ENCODE data around the gene THUMPD3. TPM values are rescaled to one million over a fixed set of nuclear protein-coding genes. Genes with fewer than 3 reads are reported as not detected.

The THUMPD3 gene
- total and polyA plus RNA-seq, 9 of the 15 experiments (the other 6 are each of a cell fraction or from before 2014, with no cell fraction given) = 58.3 to 132 (median 113) TPM

DNA sequence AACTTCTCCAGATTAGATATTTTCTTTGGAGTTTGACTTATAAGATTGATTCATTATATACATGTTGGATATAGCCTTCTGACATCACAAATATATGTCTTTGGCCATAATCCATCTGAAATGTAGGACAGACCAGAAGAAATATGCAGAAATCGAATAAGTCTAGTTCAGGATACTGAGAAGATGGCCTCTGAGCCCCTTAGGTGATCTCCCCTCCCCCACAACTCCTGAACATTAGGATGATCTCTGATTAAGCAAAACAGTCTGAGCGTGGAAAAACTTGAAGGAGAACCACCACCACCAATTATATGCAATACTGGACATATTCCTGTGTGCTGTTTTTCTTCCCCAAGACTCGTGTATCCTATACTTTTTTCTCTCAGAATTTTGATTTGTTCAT, 37.8 kb downstream of the THUMPD3 start (continued):
- TF ChIP-seq, protein P1, sequence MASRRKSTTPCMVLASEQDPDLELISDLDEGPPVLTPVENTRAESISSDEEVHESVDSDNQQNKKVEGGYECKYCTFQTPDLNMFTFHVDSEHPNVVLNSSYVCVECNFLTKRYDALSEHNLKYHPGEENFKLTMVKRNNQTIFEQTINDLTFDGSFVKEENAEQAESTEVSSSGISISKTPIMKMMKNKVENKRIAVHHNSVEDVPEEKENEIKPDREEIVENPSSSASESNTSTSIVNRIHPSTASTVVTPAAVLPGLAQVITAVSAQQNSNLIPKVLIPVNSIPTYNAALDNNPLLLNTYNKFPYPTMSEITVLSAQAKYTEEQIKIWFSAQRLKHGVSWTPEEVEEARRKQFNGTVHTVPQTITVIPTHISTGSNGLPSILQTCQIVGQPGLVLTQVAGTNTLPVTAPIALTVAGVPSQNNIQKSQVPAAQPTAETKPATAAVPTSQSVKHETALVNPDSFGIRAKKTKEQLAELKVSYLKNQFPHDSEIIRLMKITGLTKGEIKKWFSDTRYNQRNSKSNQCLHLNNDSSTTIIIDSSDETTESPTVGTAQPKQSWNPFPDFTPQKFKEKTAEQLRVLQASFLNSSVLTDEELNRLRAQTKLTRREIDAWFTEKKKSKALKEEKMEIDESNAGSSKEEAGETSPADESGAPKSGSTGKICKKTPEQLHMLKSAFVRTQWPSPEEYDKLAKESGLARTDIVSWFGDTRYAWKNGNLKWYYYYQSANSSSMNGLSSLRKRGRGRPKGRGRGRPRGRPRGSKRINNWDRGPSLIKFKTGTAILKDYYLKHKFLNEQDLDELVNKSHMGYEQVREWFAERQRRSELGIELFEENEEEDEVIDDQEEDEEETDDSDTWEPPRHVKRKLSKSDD (conservative IDR thresholded peaks at IDR 0.05; ENCODE audit: low read length) = no peak
- TF ChIP-seq ZNF507 (tag; conservative IDR thresholded peaks at IDR 0.05) = no peak
- no peak for TF ChIP-seq HEY1 (CRISPR knock-in tag; IDR thresholded peaks at IDR 0.05; ENCODE audit: borderline replicate concordance)
- no peak for TF ChIP-seq FOXJ2 (tag; IDR thresholded peaks at IDR 0.05)
- no peak for TF ChIP-seq SAFB2 (IDR thresholded peaks at IDR 0.05; ENCODE audit: borderline replicate concordance, low read depth, low read length, severe bottlenecking)
- no peak for TF ChIP-seq KDM4B (IDR thresholded peaks at IDR 0.05; ENCODE audit: borderline replicate concordance in 2 of 2, low read depth in 1 of 2)
- no peak for TF ChIP-seq RBM17 (IDR thresholded peaks at IDR 0.05; ENCODE audit: borderline replicate concordance, low read depth, low read length)
- TF ChIP-seq IFI16 (CRISPR knock-in tag; IDR thresholded peaks at IDR 0.05) = no peak
- TF ChIP-seq DIDO1 (tag; IDR thresholded peaks at IDR 0.05; ENCODE audit: low read depth) = no peak
- TF ChIP-seq PHF8 (IDR thresholded peaks at IDR 0.05; ENCODE audit: borderline replicate concordance, low read length) = no peak
- TF ChIP-seq HDAC2 (IDR thresholded peaks at IDR 0.05) = 0 out of 2 replicates have a peak, but pooled peaks have one; percentile 15
- TF ChIP-seq DACH1 (IDR thresholded peaks at IDR 0.05; ENCODE audit: partially characterized antibody) = peak; percentile 8
- no peak for TF ChIP-seq LCOR (CRISPR knock-in tag; IDR thresholded peaks at IDR 0.05)
- TF ChIP-seq, protein P2, sequence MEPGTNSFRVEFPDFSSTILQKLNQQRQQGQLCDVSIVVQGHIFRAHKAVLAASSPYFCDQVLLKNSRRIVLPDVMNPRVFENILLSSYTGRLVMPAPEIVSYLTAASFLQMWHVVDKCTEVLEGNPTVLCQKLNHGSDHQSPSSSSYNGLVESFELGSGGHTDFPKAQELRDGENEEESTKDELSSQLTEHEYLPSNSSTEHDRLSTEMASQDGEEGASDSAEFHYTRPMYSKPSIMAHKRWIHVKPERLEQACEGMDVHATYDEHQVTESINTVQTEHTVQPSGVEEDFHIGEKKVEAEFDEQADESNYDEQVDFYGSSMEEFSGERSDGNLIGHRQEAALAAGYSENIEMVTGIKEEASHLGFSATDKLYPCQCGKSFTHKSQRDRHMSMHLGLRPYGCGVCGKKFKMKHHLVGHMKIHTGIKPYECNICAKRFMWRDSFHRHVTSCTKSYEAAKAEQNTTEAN (CRISPR knock-in tag; IDR thresholded peaks at IDR 0.05) = no peak
- no peak for TF ChIP-seq NFYB (IDR thresholded peaks at IDR 0.05; ENCODE audit: extremely low read depth, insufficient read length)
- 0 out of 2 replicates have a peak, but pooled peaks have one; percentile 27 for TF ChIP-seq NFE2 (IDR thresholded peaks at IDR 0.05; ENCODE audit: low read depth)
- peak in 1 of 3 experiments; percentile 81 for TF ChIP-seq YY1 (IDR thresholded peaks at IDR 0.05; ENCODE audit: borderline replicate concordance in 1 of 3, control insufficient read depth in 1 of 3, extremely low read depth in 1 of 3, insufficient read depth in 3 of 3, insufficient read length in 1 of 3, insufficient replicate concordance in 2 of 3, low read depth in 1 of 3, low read length in 2 of 3)
- TF ChIP-seq, protein P3, sequence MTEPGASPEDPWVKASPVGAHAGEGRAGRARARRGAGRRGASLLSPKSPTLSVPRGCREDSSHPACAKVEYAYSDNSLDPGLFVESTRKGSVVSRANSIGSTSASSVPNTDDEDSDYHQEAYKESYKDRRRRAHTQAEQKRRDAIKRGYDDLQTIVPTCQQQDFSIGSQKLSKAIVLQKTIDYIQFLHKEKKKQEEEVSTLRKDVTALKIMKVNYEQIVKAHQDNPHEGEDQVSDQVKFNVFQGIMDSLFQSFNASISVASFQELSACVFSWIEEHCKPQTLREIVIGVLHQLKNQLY (CRISPR knock-in tag; conservative IDR thresholded peaks at IDR 0.05) = no peak
- TF ChIP-seq, protein P4, sequence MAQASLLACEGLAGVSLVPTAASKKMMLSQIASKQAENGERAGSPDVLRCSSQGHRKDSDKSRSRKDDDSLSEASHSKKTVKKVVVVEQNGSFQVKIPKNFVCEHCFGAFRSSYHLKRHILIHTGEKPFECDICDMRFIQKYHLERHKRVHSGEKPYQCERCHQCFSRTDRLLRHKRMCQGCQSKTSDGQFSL (CRISPR knock-in tag; IDR thresholded peaks at IDR 0.05) = no peak
- TF ChIP-seq, protein P4 (tag; IDR thresholded peaks at IDR 0.05) = no peak
- TF ChIP-seq YBX1 (IDR thresholded peaks at IDR 0.05) = no peak
- no peak for TF ChIP-seq JUN (IDR thresholded peaks at IDR 0.05; ENCODE audit: borderline replicate concordance, low read depth, low read length)
- TF ChIP-seq JUN (CRISPR knock-in tag; IDR thresholded peaks at IDR 0.05; ENCODE audit: borderline replicate concordance) = no peak
- TF ChIP-seq MIER1 (IDR thresholded peaks at IDR 0.05; ENCODE audit: low read depth) = no peak
